RPMI8226 (cell line): ENCODE data around the gene VEPH1.

Experiments
- DNase-seq: peaks from one replicate; pipeline ENCODE4 v3.0.0-alpha.2; 2015

The VEPH1 gene

GRCh38 chr3:157247391-157247790 is 255.8 kb downstream of the VEPH1 start:
- no peak for DNase-seq

DNA sequence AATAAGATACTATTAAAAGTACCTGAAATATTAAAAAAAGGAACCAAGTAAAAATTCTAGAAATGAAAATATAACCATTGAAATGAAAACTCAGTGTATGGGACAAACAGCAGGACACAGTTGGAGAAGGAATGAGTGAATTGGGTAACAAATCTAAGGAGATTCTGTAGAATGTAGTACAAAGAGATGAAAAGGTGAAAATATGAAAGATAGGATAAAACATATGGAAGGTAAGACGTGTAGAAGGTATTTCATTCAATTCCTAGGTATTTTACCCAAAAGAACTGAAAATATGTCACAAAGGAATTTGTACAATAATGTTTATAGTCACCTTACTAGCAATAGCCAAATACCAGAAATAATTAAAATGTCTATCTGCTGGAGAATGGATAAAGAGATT is 260.4 kb downstream of the VEPH1 start:
- DNase-seq, result no peak

GRCh38 chr3:157241599-157241998 is 261.6 kb downstream of the VEPH1 start:
- DNase-seq, result no peak

- DNase-seq, result no peak
Observed at GRCh38 chr3:157240408-157240807, 262.8 kb downstream of the VEPH1 start.

DNA sequence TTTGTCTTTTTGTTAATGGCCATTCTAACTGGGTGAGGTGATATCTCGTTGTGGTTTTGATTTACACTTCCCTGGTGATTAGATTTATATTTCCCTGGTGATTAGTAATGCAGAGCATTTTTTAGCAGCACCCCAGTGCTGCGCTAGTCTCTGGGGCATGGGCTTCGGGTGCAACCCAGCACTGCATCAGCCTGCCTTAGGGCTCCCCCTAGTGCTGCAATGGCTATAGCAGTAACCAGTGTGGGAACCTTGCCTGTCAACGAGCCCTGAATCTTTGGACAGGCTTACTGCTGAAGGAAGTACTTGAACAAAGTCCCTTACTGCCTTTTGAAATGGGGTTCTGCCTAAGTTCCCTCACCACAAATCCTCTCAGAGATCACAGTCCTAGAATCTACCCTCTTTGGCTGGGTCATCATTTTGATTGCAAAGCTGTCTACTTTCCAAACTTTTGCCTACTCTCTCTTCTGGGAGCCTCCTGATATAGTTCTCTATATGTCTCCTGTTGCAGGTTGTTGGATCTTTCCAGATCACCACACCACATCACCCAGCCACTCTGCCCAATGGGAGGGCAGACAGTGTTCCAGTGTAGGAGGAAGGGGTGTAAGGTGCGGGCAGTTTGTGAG is 264.0 kb downstream of the VEPH1 start:
- DNase-seq, result peak; percentile 79

DNA sequence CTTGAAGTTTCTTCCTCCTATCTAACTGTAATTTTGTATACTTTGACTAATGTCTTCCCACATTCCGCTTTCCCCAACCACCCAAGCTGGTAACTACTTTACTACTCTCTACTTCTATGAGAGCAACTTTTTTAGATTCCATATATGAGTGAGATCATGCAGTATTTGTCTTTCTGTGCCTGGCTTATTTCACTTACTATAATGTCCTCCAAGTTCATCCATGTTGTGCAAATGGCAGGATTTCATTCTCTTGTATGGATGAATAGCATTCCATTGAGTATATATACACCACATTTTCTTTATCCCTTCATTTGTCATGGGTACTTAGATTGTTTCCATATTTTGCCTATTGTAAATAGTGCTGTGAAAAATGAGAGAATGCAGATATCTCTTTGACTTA is 264.8 kb downstream of the VEPH1 start:
- DNase-seq, result no peak

DNA sequence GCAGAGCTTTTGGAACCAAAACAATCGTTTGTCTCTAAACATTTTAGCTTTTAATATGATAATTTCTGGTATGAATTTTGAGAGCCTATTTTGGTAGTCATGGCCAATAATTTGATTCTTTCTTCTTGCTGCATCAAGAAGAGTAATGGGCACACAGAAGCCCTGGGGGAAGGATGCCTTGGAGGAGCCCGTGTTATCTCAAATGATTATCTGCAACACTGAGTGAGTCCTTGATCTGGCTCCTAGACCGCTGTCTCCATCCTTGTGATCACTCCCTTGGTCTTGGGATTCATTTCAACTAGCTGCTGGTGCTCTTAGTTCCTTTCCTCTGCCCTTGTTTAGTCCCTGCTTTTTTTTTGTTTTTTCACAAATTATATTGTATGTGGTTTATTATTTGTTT is 265.3 kb downstream of the VEPH1 start:
- no peak for DNase-seq

GRCh38 chr3:157235291-157235690 is 267.9 kb downstream of the VEPH1 start:
- no peak for DNase-seq

DNA sequence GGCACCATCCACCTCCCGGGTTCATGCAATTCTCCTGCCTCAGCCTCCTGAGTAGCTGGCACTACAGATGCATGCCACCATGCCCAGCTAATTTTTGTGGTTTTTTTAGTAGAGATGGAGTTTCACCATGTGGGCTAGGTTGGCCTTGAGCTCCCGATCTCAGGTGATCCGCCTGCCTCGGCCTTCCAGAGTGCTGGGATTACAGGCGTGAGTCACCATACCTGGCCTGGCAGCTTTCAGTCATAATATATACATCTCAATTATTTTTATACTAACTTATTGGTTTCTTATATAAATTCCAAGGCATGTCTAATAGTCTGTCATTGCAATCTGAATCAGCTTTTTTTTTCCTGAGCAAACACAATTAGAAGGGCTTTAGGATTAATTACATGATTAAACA is 269.3 kb downstream of the VEPH1 start:
- DNase-seq, result no peak

- DNase-seq, result no peak
Observed at GRCh38 chr3:157232141-157232540, 271.1 kb downstream of the VEPH1 start.

DNA sequence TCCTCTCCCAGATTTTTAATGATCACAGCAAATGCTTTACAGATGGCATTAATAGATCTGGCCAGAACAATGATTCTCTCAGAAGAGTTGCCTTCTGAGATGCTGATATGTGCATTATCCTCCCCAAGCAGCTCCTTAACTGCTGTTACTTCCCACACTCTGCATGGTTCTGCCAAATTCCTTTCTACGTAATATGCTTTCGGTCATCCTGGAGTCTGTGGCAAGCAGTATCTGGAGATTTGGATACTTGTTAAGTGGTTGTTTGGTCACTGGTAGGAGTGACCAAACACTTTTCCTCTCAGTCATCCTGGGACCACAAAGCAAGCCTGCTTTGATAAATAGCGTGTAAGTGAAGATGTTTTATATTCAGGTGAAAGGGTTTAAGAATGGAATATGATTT is 272.1 kb downstream of the VEPH1 start:
- DNase-seq, result no peak

DNA sequence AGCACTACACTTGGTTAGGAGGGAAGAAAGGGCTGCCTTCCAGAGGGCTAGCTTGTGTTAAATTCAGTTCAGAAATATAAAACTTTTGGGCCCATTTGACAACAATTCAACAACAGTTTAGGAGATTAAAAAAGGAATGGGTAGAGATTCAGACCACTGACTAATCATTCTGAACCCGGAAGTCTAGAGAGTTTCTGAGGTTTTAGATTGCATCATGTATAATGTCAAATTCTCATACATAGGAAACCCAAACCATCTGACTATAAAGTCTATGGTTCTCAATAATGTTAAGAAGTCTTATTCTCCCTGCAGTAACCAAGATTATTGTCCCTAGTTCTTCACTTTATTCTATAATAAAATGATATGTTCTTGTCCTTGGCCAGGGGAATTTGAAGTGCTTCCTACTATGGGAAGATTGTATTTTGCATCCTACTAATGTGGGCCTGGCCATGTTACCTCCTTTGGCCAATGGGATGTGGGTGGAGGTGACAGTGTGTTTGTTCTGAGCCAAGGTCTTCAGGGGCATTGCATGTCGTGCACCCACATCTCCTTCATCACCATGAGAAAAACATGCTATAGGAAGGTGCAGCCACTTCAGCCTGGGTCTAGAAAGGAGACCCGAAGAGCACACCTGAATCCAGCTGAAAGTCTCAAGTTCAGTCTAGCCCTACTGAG is 276.9 kb downstream of the VEPH1 start:
- DNase-seq, result no peak

DNA sequence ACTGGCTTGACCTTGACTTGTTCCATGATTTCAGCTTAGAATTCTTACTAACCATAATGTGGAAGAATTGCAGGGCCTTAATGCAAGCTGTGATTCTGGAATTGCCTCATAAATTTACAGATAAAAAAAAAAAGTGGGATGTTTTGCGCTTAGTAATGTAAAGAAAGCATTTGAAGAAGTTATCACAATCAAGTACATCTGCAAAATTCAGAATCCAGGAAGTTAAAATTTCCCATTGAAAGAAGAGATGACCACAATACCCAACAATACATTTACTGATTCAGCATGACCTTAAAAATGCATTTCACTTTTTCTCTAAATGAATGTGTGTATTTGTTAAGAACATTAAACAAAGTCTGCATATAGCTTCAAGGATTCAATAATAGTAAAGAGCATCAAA is 278.2 kb downstream of the VEPH1 start:
- DNase-seq, result no peak

DNA sequence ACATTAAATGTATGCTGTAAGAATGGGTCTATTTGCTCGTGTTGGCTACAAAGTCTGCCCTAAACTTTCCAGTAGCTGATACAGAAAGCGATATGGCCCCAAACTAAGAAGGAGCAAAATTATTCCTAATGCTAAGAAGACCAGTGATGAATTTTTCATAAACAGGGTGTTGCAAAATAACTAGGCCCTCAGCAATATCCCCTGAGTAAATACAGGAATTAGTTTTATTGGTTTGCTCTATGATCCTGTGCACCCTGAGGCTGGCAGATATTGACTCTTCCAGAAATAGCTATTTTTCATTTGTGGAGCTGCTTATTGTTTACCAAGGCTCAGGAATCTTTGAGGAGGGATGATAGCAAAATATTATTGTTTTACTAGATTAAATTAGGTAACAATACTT is 282.3 kb downstream of the VEPH1 start:
- DNase-seq, result no peak

DNA sequence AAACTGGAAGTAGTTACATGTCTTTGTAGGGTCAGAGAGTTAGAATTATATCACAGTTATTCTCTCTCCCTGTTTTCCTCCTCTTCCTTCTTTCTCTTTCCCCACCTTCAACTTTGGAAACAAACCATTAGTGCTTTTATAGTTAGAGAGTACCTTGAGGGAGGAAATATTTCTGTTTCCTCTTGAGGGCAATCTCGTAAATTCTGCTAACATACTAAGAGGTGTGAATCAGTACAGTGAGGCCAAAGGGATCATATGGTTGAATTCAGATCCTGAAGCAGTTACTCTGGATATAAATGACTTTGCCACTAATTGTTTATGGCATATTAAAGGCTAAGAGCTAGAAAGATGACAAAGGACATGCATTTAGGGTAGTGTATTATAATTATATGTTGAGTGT is 283.0 kb downstream of the VEPH1 start:
- DNase-seq, result no peak

- no peak for DNase-seq
Observed at GRCh38 chr3:157219215-157219614, 284.0 kb downstream of the VEPH1 start.
